Measurements from ENCODE around the gene STOML1.

Gene STOML1

DNA sequence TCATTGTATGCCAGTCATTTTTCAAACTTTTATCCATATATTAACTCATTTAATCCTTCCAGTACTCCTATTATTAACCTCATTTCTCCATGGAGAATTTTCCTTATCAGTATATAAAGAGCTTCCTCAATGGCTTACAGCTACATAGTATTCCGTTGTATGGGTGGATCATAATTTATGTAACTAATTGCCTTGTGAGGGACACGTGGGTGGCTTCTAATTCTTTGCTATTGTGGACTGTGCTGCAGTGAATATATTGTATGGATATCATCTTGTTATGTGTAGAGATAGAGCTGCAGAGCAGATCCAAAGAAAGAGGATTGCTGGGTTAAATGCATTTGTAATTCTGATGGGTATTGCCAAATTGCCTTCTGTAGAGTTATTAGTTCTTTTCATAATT, 27.6 kb upstream of the STOML1 start:
- DNase-seq (ENCODE audit: low spot score) = no peak

DNA sequence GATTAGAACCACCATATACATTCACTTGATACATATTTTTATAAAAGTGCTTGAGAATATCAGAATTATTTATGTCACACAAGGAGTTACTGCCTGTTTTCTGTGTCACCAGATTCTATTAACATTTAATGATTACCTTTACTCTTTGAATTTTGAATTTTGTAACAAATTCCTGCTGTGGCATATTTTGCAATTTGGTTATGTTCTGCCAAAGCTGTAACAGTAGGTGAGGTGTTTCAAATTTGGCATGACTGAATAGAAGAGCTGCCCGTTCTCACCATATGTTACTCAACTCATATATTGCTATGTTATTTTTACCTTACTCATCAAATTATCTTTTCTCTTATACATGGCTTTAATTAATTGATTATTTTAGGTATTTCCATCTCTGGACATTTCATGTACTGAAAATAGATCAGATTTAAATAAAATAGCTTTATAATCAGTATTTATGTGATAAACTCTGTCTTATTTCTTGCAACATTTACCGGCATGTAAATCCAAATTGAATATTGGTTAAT, 21.3 kb upstream of the STOML1 start:
- DNase-seq (ENCODE audit: low spot score) = no peak

DNA sequence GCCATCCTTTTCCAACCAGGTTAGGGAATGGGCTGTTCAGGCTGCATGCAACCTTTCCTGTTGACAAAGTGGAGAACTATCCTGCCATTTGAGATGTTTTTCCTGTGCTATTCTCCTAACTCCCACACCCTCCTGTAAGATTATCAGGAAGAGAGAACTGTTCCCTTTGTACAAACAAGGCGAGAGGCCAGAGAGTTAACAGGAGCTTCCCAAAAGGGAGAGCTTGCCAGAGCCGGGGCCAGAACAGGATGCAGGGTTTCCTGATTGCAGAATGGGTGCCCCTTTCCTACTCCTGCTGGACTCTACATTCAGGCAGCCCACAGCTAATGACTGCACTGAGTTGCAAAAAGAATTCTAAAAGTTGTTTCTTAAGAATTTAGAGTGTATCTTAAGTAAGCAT, 19.5 kb upstream of the STOML1 start:
- DNase-seq (ENCODE audit: low spot score) = no peak

DNA sequence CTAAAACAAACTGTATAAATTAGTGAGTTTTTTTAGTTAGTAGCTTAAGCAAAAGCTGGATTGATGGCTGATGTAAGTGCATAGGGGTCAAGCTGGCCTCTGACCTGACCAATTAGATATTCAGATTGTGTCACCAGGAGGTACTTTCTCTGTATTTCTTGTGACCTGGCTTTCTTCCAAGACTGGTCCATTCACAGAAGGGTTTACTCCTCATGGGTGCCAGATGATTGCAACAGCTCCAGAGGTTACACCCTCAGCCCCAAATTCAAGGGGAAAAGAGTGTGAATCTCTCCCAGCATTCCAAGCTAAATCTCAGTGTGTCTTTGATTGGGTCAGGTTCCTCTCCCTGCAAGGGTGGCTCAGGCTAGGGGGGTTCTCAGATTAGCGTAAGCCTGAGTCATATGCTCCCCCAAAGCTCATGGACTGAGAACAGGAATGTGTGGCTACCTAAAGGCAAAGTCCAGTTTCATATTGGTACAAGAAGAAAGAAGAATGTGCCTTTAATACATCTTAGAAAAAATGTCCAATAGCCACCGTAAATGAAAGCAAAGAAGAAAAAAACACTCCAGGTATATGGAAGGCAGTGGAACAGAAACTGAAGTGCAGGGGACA, 18.9 kb upstream of the STOML1 start:
- no peak for DNase-seq (ENCODE audit: low spot score)

DNA sequence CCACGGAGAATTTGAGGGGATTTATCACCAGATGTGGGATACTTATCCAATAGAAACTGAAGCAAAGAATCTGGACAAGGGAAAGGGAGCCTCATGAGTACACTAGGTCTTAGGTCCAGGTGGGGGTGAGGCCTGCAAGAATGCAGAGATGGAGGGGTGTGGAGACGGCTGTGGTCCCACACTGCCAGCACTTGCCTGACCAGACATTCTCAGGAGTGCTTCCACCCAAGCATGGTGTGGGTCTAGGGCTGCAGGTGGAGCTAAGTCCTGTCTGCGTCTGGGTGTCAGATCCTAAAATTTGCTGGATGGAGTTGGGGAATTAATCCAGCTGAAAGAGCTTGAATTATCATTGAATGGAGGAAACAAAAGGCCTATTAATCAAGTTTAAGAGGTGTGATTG, 16.8 kb upstream of the STOML1 start:
- no peak for DNase-seq (ENCODE audit: low spot score)

DNA sequence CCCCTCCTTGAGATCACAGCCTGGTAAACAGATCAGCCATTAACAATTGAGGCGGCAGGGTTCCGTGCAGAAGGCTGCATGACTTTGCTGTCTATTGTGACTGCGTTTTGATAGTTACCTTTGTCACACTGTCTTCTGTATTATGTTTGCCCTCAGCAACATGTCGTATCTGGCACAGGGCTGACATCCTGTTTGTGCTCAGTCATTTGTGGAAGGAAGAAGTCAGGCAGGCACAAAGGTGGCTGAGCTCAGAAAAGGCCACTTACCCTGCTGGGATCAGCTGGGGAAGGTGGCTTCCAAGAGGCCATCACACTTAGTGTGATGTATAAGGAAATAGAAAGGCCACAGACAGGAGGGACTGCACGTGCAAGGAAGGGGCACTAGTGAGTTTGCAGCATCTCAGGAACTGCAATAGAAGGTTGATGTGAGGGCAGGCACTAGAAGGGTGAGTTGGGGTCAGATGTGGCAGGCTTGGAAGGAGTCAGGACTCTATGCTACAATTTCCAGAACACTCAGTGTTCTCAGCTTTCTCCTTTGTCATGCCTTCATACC, 15.8 kb upstream of the STOML1 start:
- peak; percentile 74 for DNase-seq (ENCODE audit: low spot score)

DNA sequence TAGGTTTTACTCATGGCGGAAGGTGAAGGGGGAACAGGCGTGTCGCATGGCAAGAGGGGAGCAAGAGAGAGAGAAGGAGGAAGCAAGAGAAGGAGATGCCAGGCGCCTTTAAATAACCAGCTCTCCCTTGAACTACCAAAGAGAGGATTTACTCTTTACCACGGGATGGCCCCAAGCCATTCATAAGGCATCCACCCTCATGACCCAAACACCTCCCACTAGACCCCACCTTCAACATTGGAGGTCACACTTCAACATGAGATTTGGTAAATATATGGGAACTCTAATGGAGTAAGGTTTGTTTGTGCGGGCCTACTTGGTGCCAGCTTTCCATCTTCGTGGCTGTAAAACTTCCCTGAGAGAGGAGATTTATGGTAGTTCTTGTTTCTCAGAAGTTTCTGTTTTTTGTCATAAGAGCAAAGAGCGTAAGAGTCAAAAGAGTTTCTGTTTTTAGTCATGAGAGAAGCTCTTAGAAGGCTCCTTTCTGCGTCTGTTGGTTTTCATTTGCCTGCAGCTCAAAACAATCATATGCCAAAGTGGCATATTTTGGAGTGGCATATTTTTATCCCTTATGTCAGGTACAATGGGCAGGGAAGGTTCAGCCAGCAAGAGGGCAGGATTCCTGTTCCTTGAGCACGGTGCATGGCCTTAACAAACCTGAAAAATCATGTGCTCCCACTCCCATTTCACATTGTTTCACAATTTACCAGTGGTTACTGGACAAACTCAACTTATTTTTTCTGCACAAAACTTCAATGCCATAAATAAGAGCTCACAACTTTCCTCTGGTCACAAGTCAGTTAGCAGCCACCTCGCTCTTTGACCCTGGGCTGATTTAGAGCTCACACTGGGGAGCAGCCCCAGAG, 14.9 kb upstream of the STOML1 start:
- DNase-seq (ENCODE audit: low spot score) = peak; percentile 58

DNA sequence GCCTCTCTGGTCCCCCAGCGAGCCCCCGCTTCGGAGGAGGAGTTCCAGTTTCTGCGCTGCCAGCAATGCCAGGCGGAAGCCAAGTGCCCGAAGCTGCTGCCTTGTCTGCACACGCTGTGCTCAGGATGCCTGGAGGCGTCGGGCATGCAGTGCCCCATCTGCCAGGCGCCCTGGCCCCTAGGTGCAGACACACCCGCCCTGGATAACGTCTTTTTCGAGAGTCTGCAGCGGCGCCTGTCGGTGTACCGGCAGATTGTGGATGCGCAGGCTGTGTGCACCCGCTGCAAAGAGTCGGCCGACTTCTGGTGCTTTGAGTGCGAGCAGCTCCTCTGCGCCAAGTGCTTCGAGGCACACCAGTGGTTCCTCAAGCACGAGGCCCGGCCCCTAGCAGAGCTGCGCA, 5.9 kb upstream of the STOML1 start:
- DNase-seq (ENCODE audit: low spot score) = no peak

DNA sequence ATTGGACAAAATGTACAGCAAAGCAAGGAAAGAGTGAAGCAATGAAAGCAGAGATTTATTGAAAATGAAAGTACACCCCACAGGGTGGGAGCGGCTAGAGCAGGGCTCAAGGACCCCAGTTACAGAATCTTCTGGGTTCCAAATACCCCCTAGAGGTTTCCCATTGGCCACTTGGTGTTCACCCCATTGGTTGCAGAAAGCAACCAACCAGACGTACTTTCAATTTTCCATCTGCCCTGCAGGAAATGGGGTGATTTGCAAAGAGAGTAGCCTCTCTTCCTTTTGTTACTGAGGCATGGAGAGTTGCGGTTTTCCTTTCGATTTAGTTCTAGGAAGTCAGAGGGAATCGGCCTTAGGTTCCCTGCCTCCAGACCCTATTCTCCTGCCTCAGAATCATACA, 4.8 kb upstream of the STOML1 start:
- DNase-seq (ENCODE audit: low spot score) = peak; percentile 78

DNA sequence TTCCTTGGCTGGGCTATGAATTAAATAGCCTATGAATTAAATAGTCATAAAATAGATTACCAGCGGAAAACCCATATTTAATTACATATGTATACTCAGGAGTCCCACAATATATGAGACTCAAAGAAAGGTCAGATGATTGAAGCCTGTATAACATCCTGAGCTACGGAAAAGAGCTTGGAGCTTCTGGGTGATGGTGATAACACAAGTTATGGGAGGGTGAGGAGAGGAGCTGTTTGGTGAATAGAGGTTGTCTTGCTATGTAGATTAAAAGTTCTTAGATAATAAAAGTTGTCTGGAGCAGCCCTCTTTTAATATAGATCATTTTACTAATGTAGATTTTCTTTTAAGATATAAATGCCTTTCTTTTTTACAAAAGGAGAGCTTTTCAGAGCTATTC, 4.2 kb upstream of the STOML1 start:
- DNase-seq (ENCODE audit: low spot score) = no peak

DNA sequence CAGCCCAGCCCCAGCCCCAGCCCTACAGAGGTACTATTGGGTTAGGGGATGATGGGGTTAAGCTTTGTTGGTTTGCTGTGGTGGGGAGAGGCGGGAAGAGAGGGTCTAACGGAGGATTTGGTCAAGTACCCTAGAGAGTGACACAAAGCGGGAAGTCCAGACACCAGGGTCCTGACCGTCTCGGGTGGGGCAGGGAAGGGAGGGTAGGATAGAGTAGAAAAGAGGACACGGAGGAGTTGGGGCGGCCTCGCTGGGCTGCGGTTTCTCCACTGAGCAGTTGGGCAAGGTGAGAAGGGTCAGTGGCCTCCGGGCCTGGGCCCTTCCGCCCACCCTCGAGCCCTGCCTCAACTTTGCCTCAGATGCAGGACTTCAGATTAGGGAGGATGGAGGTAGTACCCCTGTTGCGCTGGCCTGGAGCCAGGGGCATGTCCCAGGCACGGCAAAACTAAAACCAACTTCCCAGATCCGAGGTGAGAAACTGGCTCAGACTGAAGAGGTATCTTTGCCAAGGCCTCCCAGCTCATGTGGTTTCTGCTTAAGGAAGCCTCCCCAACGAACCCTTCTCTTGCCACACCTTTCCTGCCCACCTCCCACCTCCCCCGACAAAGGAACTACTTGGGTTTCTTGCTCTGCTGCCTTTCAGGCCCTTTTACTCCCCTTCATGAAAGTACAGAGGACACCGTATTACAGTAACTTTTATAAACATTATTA, 3.0 kb upstream of the STOML1 start:
- DNase-seq (ENCODE audit: low spot score) = no peak

DNA sequence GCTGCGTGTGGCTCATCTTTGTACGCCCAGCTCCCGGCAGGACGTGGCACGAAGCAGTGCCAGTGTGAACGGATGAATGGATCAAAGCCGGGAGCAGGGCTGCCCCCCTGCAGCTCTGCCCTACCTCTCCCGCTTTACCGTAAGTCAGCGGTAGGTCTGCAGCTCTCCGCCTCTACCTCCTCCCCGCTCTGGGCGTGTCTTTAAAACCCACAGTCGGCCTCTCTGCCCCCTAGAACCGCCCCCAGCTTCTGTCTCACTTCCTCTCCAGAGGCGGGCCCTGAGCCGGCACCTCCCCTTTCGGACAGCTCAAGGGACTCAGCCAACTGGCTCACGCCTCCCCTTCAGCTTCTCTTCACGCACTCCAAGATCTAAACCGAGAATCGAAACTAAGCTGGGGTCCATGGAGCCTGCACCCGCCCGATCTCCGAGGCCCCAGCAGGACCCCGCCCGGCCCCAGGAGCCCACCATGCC, 2.4 kb upstream of the STOML1 start, which contains the start of gene PML:
Gene PML (plus strand): TSS at position 304 of the 471 bp plus-strand sequence. CDS start 97 bp downstream, at position 401.
- peak; percentile 98 for DNase-seq (ENCODE audit: low spot score)

DNA sequence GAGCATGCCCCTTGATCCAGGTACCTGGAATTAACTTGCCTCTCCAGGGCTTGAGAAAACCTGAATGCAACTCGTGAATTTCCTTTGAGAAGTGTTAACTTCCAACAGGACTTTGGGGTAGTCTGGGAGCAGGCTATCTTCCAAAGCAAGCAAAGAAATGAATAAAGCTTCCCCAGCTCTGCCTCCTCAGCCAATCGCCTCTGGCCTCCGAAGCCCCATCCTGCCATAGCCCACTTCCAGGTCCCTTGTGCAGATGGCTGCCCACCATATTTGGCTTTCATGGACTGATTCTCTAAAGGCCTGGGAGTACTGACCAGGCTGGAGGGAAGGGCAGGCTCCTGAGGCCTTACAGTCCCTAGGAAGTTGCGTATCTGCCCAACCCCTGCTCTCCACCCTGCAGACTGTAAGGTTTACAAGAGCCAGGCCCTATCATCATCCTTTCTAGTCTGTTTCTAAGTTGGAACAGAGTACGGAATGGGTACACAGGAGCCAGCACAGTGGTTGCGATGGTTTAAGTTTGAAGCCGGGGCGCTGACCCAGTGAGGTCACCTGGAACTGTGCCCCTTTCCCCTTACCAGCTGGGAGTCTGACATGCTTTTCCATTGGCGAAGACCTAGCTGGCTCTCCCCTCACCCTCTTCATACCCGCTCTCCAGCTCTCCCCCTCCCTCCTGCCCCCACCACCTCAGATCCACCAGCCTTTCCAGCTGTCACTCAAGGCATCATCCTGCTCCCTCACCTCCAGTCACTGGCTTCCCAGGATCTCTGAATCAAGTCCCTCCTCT, 1.3 kb upstream of the STOML1 start:
- no peak for DNase-seq (ENCODE audit: low spot score)

DNA sequence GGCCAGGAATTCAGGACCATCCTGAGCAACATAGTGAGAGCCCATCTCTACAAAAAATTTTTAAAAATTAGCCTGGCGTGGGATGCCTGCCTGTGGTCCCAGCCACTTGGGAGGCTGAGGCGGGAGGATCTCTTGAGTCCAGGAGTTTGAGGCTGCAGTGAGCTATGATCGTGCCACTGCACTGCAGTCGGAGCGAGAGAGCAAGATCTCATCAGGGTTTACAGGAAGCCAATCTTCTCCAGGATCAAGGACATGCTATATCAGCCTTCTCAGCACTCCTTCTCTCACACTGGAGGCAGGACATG, 451 bp upstream of the STOML1 start:
- DNase-seq (ENCODE audit: low spot score) = no peak

DNA sequence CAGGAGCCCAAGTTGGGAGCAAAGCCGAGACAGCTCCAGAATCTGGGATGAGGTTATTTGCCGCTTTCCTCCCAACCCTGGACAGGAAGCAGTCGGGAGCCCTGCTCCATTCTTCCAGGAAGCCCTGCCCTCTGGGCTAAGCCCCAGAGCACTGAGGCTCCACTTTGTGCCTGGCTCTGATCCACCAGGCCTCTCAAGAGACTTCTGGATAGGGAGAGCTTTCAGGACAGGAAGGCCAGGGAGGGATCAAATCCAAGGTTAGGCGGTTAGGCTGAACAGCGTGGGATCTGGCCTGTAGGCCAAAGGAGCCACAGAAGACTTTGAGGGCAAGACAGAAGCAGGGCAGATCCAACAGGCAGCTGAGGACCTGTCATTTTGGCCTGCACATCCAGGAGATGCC, 835 bp downstream of the STOML1 start:
- no peak for DNase-seq (ENCODE audit: low spot score)

DNA sequence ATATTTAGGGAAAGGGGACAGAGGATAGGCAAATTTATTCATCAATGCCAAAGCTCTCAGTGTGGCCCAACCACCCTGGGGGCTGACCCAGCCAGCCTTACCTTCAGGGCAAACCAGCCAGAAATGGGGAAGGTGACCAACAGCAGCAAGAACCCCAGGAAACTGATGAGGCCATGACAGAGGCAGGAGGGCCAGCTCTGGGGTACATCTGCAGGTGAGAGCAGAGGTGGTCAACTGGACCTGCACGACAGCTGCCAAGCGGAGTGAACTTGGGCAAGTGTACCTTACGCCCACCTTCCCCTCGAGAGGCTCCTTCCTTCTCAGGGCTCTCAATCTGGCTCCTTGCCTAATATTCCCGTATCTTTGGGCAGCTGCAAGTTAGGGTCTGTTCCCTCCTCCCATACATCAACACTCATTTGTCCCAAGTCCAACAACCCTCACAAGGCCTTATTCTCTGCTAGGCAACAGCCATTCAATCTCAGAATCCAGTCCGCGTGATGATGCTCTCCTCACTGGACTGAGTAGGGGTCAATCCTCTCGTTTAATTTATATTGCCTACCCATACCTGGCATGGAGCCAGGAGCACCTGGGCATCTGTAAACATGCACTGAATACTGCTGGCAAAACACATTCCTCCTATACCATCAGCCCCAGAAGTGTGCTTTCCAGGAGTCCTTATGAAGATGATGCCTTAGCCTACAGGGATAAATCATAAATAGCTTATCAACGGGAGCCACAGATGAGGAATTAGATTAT, 1.7 kb downstream of the STOML1 start:
- DNase-seq (ENCODE audit: low spot score) = no peak

DNA sequence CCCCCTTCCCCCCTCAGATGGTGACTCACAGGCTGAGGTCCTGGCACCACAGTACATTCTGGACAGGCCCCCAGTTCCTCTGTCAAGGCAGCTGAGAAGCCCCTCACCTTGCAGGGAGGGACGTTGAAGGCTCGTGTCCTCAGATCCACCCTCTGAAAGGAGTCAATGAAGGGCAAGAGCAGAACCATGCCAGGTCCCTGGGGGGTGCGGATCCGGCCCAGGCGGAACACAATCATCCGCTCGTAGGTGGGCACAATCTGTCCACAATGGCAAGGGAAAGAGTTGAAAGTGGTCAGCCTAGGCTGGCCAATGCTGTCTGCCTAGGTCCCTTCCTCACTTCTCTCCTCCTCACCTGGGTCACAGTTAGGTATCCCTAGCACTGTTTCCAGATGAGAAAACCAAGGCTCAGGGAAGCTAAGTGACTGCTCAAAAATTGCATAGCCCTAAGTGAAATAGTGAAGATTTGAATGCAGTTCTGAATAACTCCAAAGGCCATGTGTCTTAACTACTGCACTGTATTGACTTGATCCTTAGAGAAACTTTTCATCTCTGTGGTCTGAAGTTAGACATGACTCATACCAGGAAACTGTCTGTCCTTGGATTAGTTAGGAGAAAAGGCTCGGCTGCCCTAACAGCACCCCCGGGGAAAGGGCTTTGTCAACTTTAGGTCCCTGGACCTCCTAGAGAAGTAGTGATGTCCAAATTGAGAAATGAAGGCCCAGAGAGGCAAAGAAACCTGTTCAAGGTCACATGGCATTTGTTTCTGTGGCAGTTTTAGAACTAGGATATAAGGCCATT, 2.9 kb downstream of the STOML1 start:
- no peak for DNase-seq (ENCODE audit: low spot score)

DNA sequence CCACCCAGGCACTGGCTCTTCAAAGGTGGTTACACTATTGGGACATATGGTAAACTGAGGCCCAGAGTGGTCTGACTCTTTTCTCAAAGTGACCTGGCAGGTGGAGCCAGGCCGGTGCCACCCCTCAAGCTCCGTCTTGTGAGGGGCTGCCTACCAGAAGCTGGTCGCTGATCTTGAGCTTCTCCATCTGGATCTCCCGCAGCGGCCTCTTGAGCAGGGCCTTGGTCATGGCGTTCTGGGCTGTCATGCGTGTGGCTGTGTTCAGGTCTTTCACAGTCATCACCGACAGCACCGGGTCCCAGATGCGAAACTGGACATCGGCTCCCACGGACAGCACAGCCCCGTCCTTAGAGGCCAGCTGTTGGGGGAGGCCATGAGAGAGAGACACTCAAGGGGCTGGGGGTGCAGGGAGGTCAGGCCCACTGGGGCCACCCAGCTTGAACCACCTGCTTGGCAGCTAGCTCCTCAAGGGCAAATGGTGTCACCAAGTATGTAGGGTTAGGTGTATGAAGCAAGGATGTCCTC, 3.6 kb downstream of the STOML1 start:
- DNase-seq (ENCODE audit: low spot score) = no peak

DNA sequence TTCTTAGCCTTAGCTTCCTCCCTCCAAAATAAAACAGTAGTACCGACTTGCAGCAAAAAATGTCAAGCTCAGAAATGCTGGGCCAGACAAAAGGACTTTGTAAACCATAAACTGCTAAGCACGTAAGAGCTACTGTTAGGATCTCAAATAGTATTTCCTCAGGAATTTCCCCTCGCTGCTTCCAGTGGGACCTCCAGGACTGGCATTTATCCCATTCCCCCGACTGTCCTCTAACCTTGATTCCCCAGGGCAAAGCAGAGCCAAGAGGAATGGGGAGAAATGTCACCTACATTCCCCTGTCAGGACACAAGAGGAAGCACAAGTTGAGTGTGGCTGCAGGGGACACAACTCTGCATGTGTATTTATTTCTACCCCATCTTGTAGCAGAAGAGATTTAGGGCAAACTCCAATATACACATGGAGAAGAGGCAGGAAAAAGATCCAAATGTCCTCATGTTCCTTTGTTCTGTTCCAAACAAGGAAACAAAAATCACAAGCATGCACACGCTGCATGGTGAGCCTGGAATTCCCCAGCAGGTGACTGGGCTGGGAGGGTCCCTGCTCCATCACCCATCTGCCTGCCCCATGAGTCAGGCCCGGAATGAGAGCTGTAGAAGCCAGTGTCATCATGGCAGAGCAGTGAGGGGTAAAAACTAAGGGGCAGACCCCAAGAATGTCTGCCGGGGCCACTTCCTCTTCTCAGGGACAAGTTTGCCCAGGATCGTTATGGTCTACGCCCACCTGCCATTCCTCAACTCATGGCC, 4.2 kb downstream of the STOML1 start:
- DNase-seq (ENCODE audit: low spot score) = no peak

All from activated CD4-positive, alpha-beta T cell treated with anti-CD3 and anti-CD28 coated beads, Interleukin-2, Interleukin-4, amounts not matched to agents 100 ng/mL and 50 ng/mL, durations not matched to agents 16 hours and 8 hours (primary cell).